ENCODE data around the gene TMEM108.
A peak's percentile ranks its signal among the peaks of the same experiment; 100 is the strongest.

Gene TMEM108

GRCh38 chr3:133040696-133041523 is 2.7 kb downstream of the TMEM108 start:
- peak; percentile 77 for ATAC-seq

GRCh38 chr3:133041524-133041829 is 3.3 kb downstream of the TMEM108 start:
- no peak for TF ChIP-seq TOX (CRISPR knock-in tag; IDR thresholded peaks at IDR 0.05; ENCODE audit: borderline replicate concordance)
- TF ChIP-seq SNAI2 (CRISPR knock-in tag; IDR thresholded peaks at IDR 0.05) = no peak
- TF ChIP-seq POU6F1 (CRISPR knock-in tag; IDR thresholded peaks at IDR 0.05; ENCODE audit: borderline replicate concordance, low read depth) = no peak
- no peak; the same call in 2 of the 3 replicates for ATAC-seq

More at GRCh38 chr3:133040696-133041523, 2.7 kb downstream of the TMEM108 start:
- TF ChIP-seq TSHZ2 (CRISPR knock-in tag; IDR thresholded peaks at IDR 0.05) = no peak
- no peak for TF ChIP-seq SNAI2 (CRISPR knock-in tag; IDR thresholded peaks at IDR 0.05)
- TF ChIP-seq RARB (CRISPR knock-in tag; IDR thresholded peaks at IDR 0.05) = no peak
- no peak for TF ChIP-seq POU6F1 (CRISPR knock-in tag; IDR thresholded peaks at IDR 0.05; ENCODE audit: borderline replicate concordance, low read depth)
- TF ChIP-seq ZNF565 (CRISPR knock-in tag; conservative IDR thresholded peaks at IDR 0.05; ENCODE audit: low read depth) = no peak
- TF ChIP-seq ZFP30 (CRISPR knock-in tag; IDR thresholded peaks at IDR 0.05) = no peak
- TF ChIP-seq CSDC2 (CRISPR knock-in tag; IDR thresholded peaks at IDR 0.05) = no peak
- no peak for TF ChIP-seq GLIS3 (CRISPR knock-in tag; IDR thresholded peaks at IDR 0.05)
- TF ChIP-seq PPARA (CRISPR knock-in tag; IDR thresholded peaks at IDR 0.05; ENCODE audit: borderline replicate concordance) = no peak
- TF ChIP-seq ISL1 (CRISPR knock-in tag; IDR thresholded peaks at IDR 0.05) = no peak
- no peak for TF ChIP-seq TOX (CRISPR knock-in tag; IDR thresholded peaks at IDR 0.05; ENCODE audit: borderline replicate concordance)
- TF ChIP-seq CSRNP3 (CRISPR knock-in tag; IDR thresholded peaks at IDR 0.05) = no peak
- no peak for TF ChIP-seq TCF4 (CRISPR knock-in tag; IDR thresholded peaks at IDR 0.05; ENCODE audit: borderline replicate concordance)
- no peak for TF ChIP-seq OSR1 (CRISPR knock-in tag; IDR thresholded peaks at IDR 0.05)
- TF ChIP-seq ZNF70 (CRISPR knock-in tag; IDR thresholded peaks at IDR 0.05) = no peak
- TF ChIP-seq BACH2 (CRISPR knock-in tag; IDR thresholded peaks at IDR 0.05; ENCODE audit: borderline replicate concordance) = no peak
- TF ChIP-seq ESRRG (CRISPR knock-in tag; IDR thresholded peaks at IDR 0.05) = no peak
- TF ChIP-seq ARNTL (CRISPR knock-in tag; IDR thresholded peaks at IDR 0.05; ENCODE audit: borderline replicate concordance, low read depth) = no peak

GRCh38 chr3:133042778-133043177 is 4.6 kb downstream of the TMEM108 start:
- ATAC-seq = peak; percentile 23
- TF ChIP-seq SNAI2 (CRISPR knock-in tag; IDR thresholded peaks at IDR 0.05) (no peak), ISL1 (CRISPR knock-in tag; IDR thresholded peaks at IDR 0.05) (peak; percentile 22; the same call in 1 of the 2 replicates), TSHZ2 (CRISPR knock-in tag; IDR thresholded peaks at IDR 0.05) (no peak)
